Esophagus mucosa (tissue), 1 donor: Measurements from ENCODE around the gene GALNT2. TPM values are rescaled to one million over a fixed set of nuclear protein-coding genes. Genes with fewer than 3 reads are reported as not detected.
A peak's percentile ranks its signal among the peaks of the same experiment; 100 is the strongest.

Source experiments
- ATAC-seq: fragments of 200-7000 bp; cut with Tn5 transposase; one replicate; pipeline ENCODE4 v1.9.1; 2020
- total RNA-seq: library from RNA; stranded (reverse); gene quantifications from one replicate; pipeline ENCODE4 v1.2.4, GENCODE V29; 2023
- donor health status: DM: yes; HTN: yes; CAD: no.

GALNT2 gene
- total RNA-seq, 1 donor from 2014 or later = 37.6 TPM

- ATAC-seq = no peak
These were observed 15.0 kb upstream of the GALNT2 start for GRCh38 chr1:230052018-230052417.

GRCh38 chr1:230052665-230053064 lies 14.4 kb upstream of the GALNT2 start:
- ATAC-seq = no peak

GRCh38 chr1:230054092-230054749 lies 12.8 kb upstream of the GALNT2 start:
- ATAC-seq = no peak

GRCh38 chr1:230056098-230056497 lies 10.9 kb upstream of the GALNT2 start:
- ATAC-seq = no peak

- no peak for ATAC-seq
These were observed 9.9 kb upstream of the GALNT2 start for GRCh38 chr1:230057100-230057499.

- no peak for ATAC-seq
These were observed 9.1 kb upstream of the GALNT2 start for GRCh38 chr1:230057681-230058565.

GRCh38 chr1:230058626-230059025 lies 8.4 kb upstream of the GALNT2 start:
- no peak for ATAC-seq

- no peak for ATAC-seq
These were observed 5.2 kb upstream of the GALNT2 start for GRCh38 chr1:230061801-230062200.

- ATAC-seq = no peak
These were observed 4.5 kb upstream of the GALNT2 start for GRCh38 chr1:230062521-230062920.

- ATAC-seq = no peak
These were observed 2.8 kb upstream of the GALNT2 start for GRCh38 chr1:230064283-230064682.

- ATAC-seq = no peak
These were observed 1.9 kb upstream of the GALNT2 start for GRCh38 chr1:230065161-230065560.

- no peak for ATAC-seq
These were observed 1.5 kb upstream of the GALNT2 start for GRCh38 chr1:230065571-230065970.

- no peak for ATAC-seq
These were observed 1.0 kb upstream of the GALNT2 start for GRCh38 chr1:230066031-230066430.

GRCh38 chr1:230067419-230067870 lies 407 bp downstream of the GALNT2 start:
- ATAC-seq = peak; percentile 36

GRCh38 chr1:230067871-230068620 lies 1.0 kb downstream of the GALNT2 start:
- peak; percentile 10 for ATAC-seq

GRCh38 chr1:230068621-230068873 lies 1.5 kb downstream of the GALNT2 start:
- ATAC-seq = no peak

- no peak for ATAC-seq
These were observed 2.1 kb downstream of the GALNT2 start for GRCh38 chr1:230068952-230069684.

- peak; percentile 10 for ATAC-seq
These were observed 2.8 kb downstream of the GALNT2 start for GRCh38 chr1:230069796-230070195.

GRCh38 chr1:230070321-230071208 lies 3.5 kb downstream of the GALNT2 start:
- ATAC-seq = no peak

GRCh38 chr1:230071316-230071715 lies 4.3 kb downstream of the GALNT2 start:
- no peak for ATAC-seq

GRCh38 chr1:230072296-230072695 lies 5.3 kb downstream of the GALNT2 start:
- ATAC-seq = no peak

GRCh38 chr1:230072866-230073265 lies 5.8 kb downstream of the GALNT2 start:
- ATAC-seq = no peak
